HepG2 (cell line): ENCODE results near the gene TRPC4AP. TPM values are rescaled to one million over a fixed set of nuclear protein-coding genes. Genes with fewer than 3 reads are reported as not detected.

Experiments used
- FUBP1 ChIP-seq: sonication (generic); formaldehyde crosslinking; IDR thresholded peaks from 2 replicates; pipeline ENCODE4 v1.5.1; 2020; ENCODE audit warnings: missing genetic modification reagents, mild to moderate bottlenecking, borderline replicate concordance
- MAF1 ChIP-seq: sonication (generic); formaldehyde crosslinking; IDR thresholded peaks from 2 replicates; pipeline ENCODE4 v1.5.0; 2020; ENCODE audit warnings: missing genetic modification reagents, borderline replicate concordance
- MATR3 ChIP-seq: sonication (generic); formaldehyde crosslinking; IDR thresholded peaks from 2 replicates; pipeline ENCODE4 v1.4.0; 2020; ENCODE audit warnings: missing genetic modification reagents
- MYC ChIP-seq: sonication (generic); formaldehyde crosslinking; IDR thresholded peaks from 2 replicates; pipeline ENCODE4 v1.9.0; 2021; ENCODE audit warnings: missing genetic modification reagents, borderline replicate concordance
- PATZ1 ChIP-seq: sonication (generic); formaldehyde crosslinking; IDR thresholded peaks from 2 replicates; pipeline ENCODE4 v1.4.0; 2020; ENCODE audit warnings: missing genetic modification reagents
- PBX3 ChIP-seq: sonication (generic); formaldehyde crosslinking; IDR thresholded peaks from 2 replicates; pipeline ENCODE4 v1.8.1; 2023; ENCODE audit warnings: missing genetic modification reagents, inconsistent platforms, borderline replicate concordance
- SNRNP70 ChIP-seq: fragments of 200-400 bp; formaldehyde crosslinking; IDR thresholded peaks from 2 replicates; pipeline ENCODE4 v1.6.1; 2017; ENCODE audit warnings: mild to moderate bottlenecking, low read depth, low read length, moderate library complexity
- TAF1 ChIP-seq: sonication (generic); formaldehyde crosslinking; IDR thresholded peaks from 2 replicates; pipeline ENCODE4 v1.4.0; 2020; ENCODE audit warnings: missing genetic modification reagents
- ZBTB25 ChIP-seq: IDR thresholded peaks from 2 replicates; pipeline ENCODE4 v1.6.1; 2018; ENCODE audit warnings: missing genetic modification reagents
- ZNF7 ChIP-seq: IDR thresholded peaks from 2 replicates; pipeline ENCODE4 v1.6.1; 2016; ENCODE audit warnings: missing biosample characterization, missing genetic modification reagents
- ZUFSP ChIP-seq: sonication (generic); formaldehyde crosslinking; IDR thresholded peaks from 2 replicates; pipeline ENCODE4 v1.9.0; 2021; ENCODE audit warnings: missing genetic modification reagents, mild to moderate bottlenecking, borderline replicate concordance
- polyA plus RNA-seq, 8 experiments: library from polyadenylated mRNA; depleted of rRNA in 3 of 8; stranded (reverse) in 7 of 8; unstranded in 1 of 8; fragments of >200 nt; fragmentation: Illumina TruSeq in 4 of 8; extraction: Trizol in 4 of 8; gene quantifications; 2 replicates each; pipeline versions ENCODE4 v1.2.1 to v1.2.3, GENCODE V29; 2011 to 2016; ENCODE audit warnings: low read depth in 4 of 8, missing spikeins in 1 of 8, mixed read lengths in 1 of 8; ENCODE audit not compliant: insufficient read depth in 1 of 8
- total RNA-seq, 5 experiments: library from RNA; depleted of rRNA; stranded (reverse); fragments of >200 nt; fragmentation: Illumina TruSeq; extraction: Trizol; gene quantifications; 2 replicates each; pipeline ENCODE4 v1.2.3, GENCODE V29; 2016; ENCODE audit warnings: low read depth in 1 of 5
- TF ChIP-seq, protein P1 (sequence below): sonication (generic); formaldehyde crosslinking; conservative IDR thresholded peaks from 2 replicates; pipeline ENCODE4 v1.8.0; 2022; ENCODE audit warnings: low read depth, missing genetic modification reagents
- TF ChIP-seq, protein P2 (sequence below): IDR thresholded peaks from 2 replicates; pipeline ENCODE4 v1.6.1; 2012; ENCODE audit warnings: low read depth, low read length, improper control_type of control experiment
- TF ChIP-seq, protein P3 (sequence below): sonication (generic); formaldehyde crosslinking; IDR thresholded peaks from 2 replicates; pipeline ENCODE4 v1.4.0; 2020; ENCODE audit warnings: low read depth, mild to moderate bottlenecking, missing genetic modification reagents

The TRPC4AP gene
- total and polyA plus RNA-seq, 2 of the 13 experiments (the other 11 are each of a cell fraction or from before 2014, with no cell fraction given), result 136 to 137 TPM

DNA sequence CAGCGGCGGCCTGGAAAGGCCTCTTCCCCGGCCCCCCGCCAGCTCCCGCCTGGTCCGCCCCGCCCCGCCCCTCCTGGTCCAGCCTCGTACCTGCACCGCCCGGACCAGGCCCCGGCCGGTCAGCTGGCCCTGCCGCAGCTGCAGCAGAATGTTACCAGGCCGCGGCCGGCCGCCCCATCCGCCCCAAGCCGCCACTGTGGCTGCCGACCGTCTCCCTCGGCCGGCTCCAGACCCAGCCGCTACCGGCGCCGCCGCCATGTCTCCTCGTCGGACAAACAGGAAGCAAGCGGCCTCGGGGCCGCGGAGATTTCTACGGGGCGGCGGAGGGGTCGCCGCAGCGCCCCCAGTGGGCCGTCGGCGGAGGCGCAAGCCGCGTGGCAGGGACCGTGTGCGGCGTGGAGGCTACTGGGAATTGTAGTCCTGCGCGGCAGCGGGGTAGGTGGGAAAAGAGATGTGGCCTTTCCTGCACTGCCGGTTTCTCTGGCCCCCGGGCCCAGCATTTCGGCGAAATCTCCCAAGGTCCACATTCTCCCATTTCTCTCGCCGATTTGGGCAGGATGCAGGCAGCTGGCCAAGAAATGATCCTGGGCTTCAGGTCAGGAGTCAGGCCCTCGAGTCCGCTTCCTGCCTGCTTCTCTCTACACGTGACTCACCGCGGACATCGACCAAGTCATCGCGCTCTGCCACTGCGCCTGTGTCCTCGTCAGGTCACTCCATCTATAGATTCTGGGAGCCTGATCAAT, at the start of gene TRPC4AP (continued):
- TF ChIP-seq, protein P1, sequence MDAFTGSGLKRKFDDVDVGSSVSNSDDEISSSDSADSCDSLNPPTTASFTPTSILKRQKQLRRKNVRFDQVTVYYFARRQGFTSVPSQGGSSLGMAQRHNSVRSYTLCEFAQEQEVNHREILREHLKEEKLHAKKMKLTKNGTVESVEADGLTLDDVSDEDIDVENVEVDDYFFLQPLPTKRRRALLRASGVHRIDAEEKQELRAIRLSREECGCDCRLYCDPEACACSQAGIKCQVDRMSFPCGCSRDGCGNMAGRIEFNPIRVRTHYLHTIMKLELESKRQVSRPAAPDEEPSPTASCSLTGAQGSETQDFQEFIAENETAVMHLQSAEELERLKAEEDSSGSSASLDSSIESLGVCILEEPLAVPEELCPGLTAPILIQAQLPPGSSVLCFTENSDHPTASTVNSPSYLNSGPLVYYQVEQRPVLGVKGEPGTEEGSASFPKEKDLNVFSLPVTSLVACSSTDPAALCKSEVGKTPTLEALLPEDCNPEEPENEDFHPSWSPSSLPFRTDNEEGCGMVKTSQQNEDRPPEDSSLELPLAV (CRISPR knock-in tag), result no peak
- TF ChIP-seq PBX3 (CRISPR knock-in tag) (peak; percentile 89), MYC (CRISPR knock-in tag) (peak; percentile 100), ZBTB25 (peak; percentile 85), FUBP1 (no peak), ZUFSP (no peak), PATZ1 (CRISPR knock-in tag) (peak; percentile 69), MAF1 (CRISPR knock-in tag) (peak; percentile 96), MATR3 (CRISPR knock-in tag) (no peak), ZNF7 (CRISPR knock-in tag) (0 out of 2 replicates have a peak, but pooled peaks have one; percentile 14), SNRNP70 (no peak), TAF1 (CRISPR knock-in tag) (peak; percentile 94)
- TF ChIP-seq, protein P2, sequence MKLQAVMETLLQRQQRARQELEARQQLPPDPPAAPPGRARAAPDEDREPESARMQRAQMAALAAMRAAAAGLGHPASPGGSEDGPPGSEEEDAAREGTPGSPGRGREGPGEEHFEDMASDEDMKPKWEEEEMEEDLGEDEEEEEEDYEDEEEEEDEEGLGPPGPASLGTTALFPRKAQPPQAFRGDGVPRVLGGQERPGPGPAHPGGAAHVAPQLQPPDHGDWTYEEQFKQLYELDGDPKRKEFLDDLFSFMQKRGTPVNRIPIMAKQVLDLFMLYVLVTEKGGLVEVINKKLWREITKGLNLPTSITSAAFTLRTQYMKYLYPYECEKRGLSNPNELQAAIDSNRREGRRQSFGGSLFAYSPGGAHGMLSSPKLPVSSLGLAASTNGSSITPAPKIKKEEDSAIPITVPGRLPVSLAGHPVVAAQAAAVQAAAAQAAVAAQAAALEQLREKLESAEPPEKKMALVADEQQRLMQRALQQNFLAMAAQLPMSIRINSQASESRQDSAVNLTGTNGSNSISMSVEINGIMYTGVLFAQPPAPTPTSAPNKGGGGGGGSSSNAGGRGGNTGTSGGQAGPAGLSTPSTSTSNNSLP, result no peak
- TF ChIP-seq, protein P3, sequence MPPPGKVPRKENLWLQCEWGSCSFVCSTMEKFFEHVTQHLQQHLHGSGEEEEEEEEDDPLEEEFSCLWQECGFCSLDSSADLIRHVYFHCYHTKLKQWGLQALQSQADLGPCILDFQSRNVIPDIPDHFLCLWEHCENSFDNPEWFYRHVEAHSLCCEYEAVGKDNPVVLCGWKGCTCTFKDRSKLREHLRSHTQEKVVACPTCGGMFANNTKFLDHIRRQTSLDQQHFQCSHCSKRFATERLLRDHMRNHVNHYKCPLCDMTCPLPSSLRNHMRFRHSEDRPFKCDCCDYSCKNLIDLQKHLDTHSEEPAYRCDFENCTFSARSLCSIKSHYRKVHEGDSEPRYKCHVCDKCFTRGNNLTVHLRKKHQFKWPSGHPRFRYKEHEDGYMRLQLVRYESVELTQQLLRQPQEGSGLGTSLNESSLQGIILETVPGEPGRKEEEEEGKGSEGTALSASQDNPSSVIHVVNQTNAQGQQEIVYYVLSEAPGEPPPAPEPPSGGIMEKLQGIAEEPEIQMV (CRISPR knock-in tag), result peak; percentile 96
